Kidney epithelial cell (primary cell): Measurements from ENCODE around the gene PPME1. TPM values are rescaled to one million over a fixed set of nuclear protein-coding genes. Genes with fewer than 3 reads are reported as not detected.
A peak's percentile ranks its signal among the peaks of the same experiment; 100 is the strongest.

Experiments
- DNase-seq: peaks from one replicate; pipeline ENCODE4 v3.0.0-alpha.2; 2010; ENCODE audit warnings: low read depth
- H3K27me3 ChIP-seq: 2 replicates; pipeline ENCODE4 v1.6.0; 2011; ENCODE audit warnings: low read length; ENCODE audit not compliant: control insufficient read depth, insufficient read depth
- H3K36me3 ChIP-seq: 2 replicates; pipeline ENCODE4 v1.5.1; 2011; ENCODE audit warnings: low read length; ENCODE audit not compliant: control insufficient read depth, insufficient read depth
- H3K4me3 ChIP-seq: 2 replicates; pipeline ENCODE4 v1.5.1; 2011; ENCODE audit warnings: low read depth, mild to moderate bottlenecking, control low read depth, low read length
- total RNA-seq: library from RNA; depleted of rRNA; stranded (reverse); fragments of >200 nt; gene quantifications from 2 replicates; pipeline ENCODE4 v1.2.3, GENCODE V29; 2015
- TF ChIP-seq, protein P1 (sequence below): IDR thresholded peaks from 2 replicates; pipeline ENCODE4 v1.5.1; 2011; ENCODE audit warnings: mild to moderate bottlenecking, moderate library complexity, low read length, control low read depth, inconsistent platforms; ENCODE audit not compliant: insufficient read depth, poor library complexity, severe bottlenecking

PPME1 gene
- total RNA-seq, 1 donor from 2014 or later: 29.2 TPM

DNA sequence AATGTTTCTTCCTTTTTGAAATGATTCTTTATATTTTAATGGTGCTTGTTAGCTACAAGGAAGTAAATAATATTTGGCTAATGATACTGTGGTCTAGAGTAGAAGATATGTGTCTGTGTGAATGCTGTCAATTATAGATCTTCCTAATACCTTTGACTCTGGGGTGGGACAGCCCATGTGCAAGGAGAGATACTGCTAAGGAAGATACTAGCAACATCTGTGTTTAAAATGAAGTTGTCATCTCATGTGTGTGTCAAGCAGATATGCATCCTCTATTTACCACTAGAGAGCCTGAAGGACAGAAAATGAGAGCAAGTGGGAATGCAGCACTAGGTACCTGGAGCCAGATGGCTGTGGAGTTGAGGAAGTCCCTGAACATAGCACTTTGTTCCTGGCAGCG, 34.1 kb downstream of the PPME1 start:
- TF ChIP-seq, protein P1, sequence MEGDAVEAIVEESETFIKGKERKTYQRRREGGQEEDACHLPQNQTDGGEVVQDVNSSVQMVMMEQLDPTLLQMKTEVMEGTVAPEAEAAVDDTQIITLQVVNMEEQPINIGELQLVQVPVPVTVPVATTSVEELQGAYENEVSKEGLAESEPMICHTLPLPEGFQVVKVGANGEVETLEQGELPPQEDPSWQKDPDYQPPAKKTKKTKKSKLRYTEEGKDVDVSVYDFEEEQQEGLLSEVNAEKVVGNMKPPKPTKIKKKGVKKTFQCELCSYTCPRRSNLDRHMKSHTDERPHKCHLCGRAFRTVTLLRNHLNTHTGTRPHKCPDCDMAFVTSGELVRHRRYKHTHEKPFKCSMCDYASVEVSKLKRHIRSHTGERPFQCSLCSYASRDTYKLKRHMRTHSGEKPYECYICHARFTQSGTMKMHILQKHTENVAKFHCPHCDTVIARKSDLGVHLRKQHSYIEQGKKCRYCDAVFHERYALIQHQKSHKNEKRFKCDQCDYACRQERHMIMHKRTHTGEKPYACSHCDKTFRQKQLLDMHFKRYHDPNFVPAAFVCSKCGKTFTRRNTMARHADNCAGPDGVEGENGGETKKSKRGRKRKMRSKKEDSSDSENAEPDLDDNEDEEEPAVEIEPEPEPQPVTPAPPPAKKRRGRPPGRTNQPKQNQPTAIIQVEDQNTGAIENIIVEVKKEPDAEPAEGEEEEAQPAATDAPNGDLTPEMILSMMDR: no peak
- DNase-seq: no peak
- H3K36me3 ChIP-seq: no peaks in the 10 kb centered on the region
- H3K27me3 ChIP-seq: no peaks in the 10 kb centered on the region
- no peak overlapping the region for H3K4me3 ChIP-seq

DNA sequence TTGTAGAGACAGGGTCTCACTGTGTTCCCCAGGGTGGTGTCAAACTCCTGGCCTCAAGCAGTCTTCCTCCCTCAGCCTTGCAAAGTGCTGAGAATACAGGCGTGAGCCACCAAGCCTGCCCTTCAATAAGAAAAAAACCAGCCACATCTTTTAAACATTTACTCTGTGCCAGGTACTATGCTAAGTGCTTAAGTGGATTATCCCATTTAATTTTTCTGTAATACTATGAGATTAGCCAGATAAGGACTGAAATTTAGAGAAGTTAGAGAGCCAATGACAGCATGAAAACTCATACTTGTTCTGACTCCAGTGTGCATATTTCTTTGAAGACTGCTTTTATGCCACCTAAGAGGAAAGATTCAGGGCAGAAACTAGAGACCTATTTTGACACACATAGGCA, 35.7 kb downstream of the PPME1 start:
- Histone ChIP-seq H3K36me3 (no peaks in the 10 kb centered on the region), H3K4me3 (no peak overlapping the region), H3K27me3 (no peaks in the 10 kb centered on the region)
- DNase-seq: no peak
- TF ChIP-seq, protein P1: no peak

DNA sequence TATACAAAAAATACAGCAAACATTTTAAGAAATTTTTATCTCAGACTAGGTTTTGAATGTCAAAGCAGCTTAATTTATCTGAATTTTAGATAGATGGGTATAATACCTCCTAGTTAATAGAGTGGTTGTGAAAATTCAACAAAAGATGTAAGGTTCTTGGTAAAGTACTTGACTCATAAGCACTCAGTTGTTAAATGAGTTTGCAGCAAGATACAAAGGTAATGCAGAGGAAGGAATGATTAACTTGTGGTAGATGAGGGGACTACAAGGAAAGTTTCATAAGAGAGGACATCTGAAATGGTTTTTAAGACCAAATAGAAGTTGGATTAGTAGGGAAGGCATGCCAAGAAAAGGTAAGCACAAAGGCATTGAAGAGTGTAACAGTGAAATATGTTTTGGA, 37.4 kb downstream of the PPME1 start:
- Histone ChIP-seq H3K36me3 (no peaks in the 10 kb centered on the region), H3K4me3 (no peak overlapping the region), H3K27me3 (no peaks in the 10 kb centered on the region)
- peak; percentile 26 for DNase-seq
- TF ChIP-seq, protein P1: no peak

DNA sequence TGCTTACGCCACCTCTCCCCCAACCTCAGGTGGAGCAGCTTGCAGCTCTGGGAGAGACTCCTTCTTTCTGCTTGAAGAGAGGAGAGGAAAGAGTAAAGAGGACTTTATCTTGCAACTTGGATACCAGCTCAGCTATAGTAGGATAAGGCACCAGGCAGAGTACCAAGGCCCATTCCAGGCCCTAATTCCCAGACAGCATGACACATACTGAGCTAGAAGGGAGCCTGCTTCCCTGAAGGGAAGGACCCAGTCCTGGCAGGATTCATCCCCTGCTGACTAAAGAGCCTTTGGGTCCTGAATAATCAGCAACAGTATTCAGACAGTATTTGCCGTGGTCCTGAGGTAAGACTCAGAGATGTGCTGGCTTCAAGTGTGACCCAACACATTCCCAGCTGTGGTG, 41.4 kb downstream of the PPME1 start:
- no peak for DNase-seq
- Histone ChIP-seq H3K4me3 (no peak overlapping the region), H3K36me3 (no peaks in the 10 kb centered on the region), H3K27me3 (no peaks in the 10 kb centered on the region)
- TF ChIP-seq, protein P1: no peak

DNA sequence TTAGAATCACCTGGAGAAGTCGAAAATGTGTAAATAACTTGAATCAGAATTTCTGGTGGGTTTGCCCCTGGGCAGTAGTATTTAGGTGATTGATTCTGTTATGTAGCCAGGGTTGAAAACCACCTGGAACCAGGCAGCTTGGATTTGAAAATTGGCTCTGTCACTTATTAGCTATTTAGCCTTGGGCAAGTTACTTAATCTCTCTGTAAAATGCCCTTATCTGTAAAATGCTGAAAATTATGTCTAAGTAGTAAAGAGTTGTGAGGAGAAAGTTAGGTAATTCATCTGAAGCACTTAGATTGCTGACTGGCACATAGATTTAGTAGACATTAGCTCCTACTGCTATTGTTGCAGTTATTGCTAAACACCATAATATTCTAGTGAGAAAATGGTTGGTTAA, 49.3 kb downstream of the PPME1 start:
- no peak for DNase-seq
- no peaks in the 10 kb centered on the region for H3K27me3 ChIP-seq
- H3K36me3 ChIP-seq: no peaks in the 10 kb centered on the region
- TF ChIP-seq, protein P1: no peak
- no peak overlapping the region for H3K4me3 ChIP-seq

DNA sequence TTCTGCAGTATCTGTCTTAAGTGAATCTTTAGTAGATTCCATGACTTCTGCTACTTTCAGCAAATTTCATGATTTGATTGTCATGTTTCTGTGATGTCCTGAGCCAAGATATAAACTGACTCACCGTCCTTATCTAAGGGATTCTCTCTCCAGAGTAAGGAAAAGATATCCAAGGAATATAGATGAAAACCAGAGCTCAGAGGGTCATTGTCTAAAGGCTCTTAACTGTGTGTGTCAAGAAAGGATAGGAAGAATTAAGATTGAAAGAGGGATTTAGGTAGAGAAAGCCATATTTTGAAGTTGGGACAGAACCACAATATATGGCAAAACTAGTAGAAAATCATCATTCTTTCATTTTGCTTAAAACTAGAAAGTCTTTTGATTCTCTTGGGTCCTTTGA, 50.7 kb downstream of the PPME1 start:
- H3K36me3 ChIP-seq: no peaks in the 10 kb centered on the region
- H3K27me3 ChIP-seq: no peaks in the 10 kb centered on the region
- TF ChIP-seq, protein P1: no peak
- no peak overlapping the region for H3K4me3 ChIP-seq
- no peak for DNase-seq
